Breast epithelium (tissue), 4 donors: Measurements from ENCODE around the gene ABCA1. TPM values are rescaled to one million over a fixed set of nuclear protein-coding genes. Genes with fewer than 3 reads are reported as not detected.
"Not testable (repeated sequence)": the region's sequence is repeated elsewhere in the genome, so short reads cannot be mapped to it uniquely, and the experiment has no call there.

Experiments
- DNase-seq, 2 donors: peaks; one replicate each; pipeline ENCODE4 v3.0.0-alpha.2; 2019; ENCODE audit warnings: low spot score in 2 of 2
- H3K27ac ChIP-seq, 2 donors: fragments of 200-600 bp; sonication (generic) in 1 of 2; one replicate each; pipeline ENCODE4 v1.5.1; 2016 to 2019; ENCODE audit warnings: mild to moderate bottlenecking in 1 of 2
- H3K27me3 ChIP-seq, 2 donors: fragments of 200-600 bp; sonication (generic) in 1 of 2; one replicate each; pipeline versions ENCODE4 v1.5.1 to v1.6.0; 2017 to 2019; ENCODE audit warnings: control low read depth in 1 of 2, mild to moderate bottlenecking in 1 of 2
- H3K36me3 ChIP-seq: fragments of 200-600 bp; one replicate; pipeline ENCODE4 v1.5.1; 2019
- H3K4me1 ChIP-seq, 2 donors: fragments of 200-600 bp; sonication (generic); one replicate each; pipeline ENCODE4 v1.5.1; 2016 to 2019; ENCODE audit warnings: control low read depth in 1 of 2
- H3K4me3 ChIP-seq, 3 donors: fragments of 200-600 bp; sonication (generic); 1 replicate in 2 of 3; 2 replicates in 1 of 3; pipeline ENCODE4 v1.5.1; 2016 to 2019; ENCODE audit warnings: mild to moderate bottlenecking in 3 of 3, moderate library complexity in 2 of 3
- H3K9me3 ChIP-seq, 2 donors: fragments of 200-600 bp; sonication (generic) in 1 of 2; one replicate each; pipeline ENCODE4 v1.5.1; 2016 to 2019; ENCODE audit warnings: control low read depth in 1 of 2
- CTCF ChIP-seq, 3 donors: fragments of 450-650 bp; IDR thresholded peaks; one replicate each; pipeline ENCODE4 v1.5.1; 2016 to 2017; ENCODE audit warnings: antibody characterized with exemption in 3 of 3, mild to moderate bottlenecking in 3 of 3, moderate library complexity in 3 of 3
- POLR2A ChIP-seq: fragments of 450-650 bp; IDR thresholded peaks from one replicate; pipeline ENCODE4 v1.6.1; 2016; ENCODE audit warnings: antibody characterized with exemption, mild to moderate bottlenecking, moderate library complexity
- POLR2AphosphoS5 ChIP-seq, 3 donors: sonication (generic); formaldehyde crosslinking; IDR thresholded peaks; one replicate each; pipeline ENCODE4 v1.6.1; 2017; ENCODE audit warnings: antibody characterized with exemption in 3 of 3
- intact Hi-C: fragments of 100-400 bp; cut with DNase I; formaldehyde crosslinking; loops from one replicate; pipeline ENCODE4 v1.15.1; 2023; ENCODE audit warnings: low total_unique reads
- total RNA-seq, 3 donors: library from RNA; depleted of rRNA; stranded (reverse); fragments of >200 nt; gene quantifications; one replicate each; pipeline ENCODE4 v1.1.0, GENCODE V29; 2016

ABCA1 gene
- total RNA-seq, 3 donors from 2014 or later: 57.0 to 100 (median 67.8) TPM

GRCh38 chr9:104905153-104905901 is 22.6 kb downstream of the ABCA1 start:
- no peak overlapping the region for H3K4me3 ChIP-seq
- intact Hi-C loops: no loop called here
- TF ChIP-seq CTCF (IDR thresholded peaks at IDR 0.05) (no peak), POLR2A (no peak), POLR2AphosphoS5 (IDR thresholded peaks at IDR 0.05) (no peak)
- peaks cover 5 to 26% of the 10 kb centered on the region in 2 donors for H3K4me1 ChIP-seq
- H3K36me3 ChIP-seq: no peaks in the 10 kb centered on the region
- no peaks in the 10 kb centered on the region for H3K9me3 ChIP-seq
- DNase-seq: no peak
- peak overlapping the region; percentile 41 to 81 for H3K27ac ChIP-seq
- no peaks in the 10 kb centered on the region for H3K27me3 ChIP-seq

DNA sequence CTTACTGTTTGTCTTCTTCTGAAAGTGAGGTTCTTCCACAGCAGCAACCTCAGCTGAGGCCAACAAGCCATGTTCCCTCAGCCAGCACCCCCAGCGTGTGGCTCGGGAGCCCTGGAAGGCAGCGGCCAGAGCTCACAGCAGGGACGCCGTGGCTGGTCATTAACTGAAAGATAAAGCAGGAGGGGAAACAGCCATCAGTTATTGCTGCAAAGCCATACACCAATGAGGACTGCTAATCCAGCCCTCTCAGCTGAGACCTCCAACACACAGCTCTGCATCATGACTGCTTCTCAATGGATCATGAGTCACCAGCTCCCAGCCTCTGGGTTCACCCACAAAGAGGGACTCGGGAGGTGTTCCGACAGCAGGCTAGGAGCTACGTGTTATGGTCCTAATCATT is 24.3 kb downstream of the ABCA1 start:
- TF ChIP-seq POLR2AphosphoS5 (IDR thresholded peaks at IDR 0.05) (no peak), CTCF (IDR thresholded peaks at IDR 0.05) (no peak), POLR2A (no peak)
- Histone ChIP-seq H3K9me3 (no peaks in the 10 kb centered on the region), H3K4me1 (peaks cover 5 to 18% of the 10 kb centered on the region in 2 donors), H3K4me3 (no peak overlapping the region), H3K27me3 (no peaks in the 10 kb centered on the region), H3K36me3 (no peaks in the 10 kb centered on the region), H3K27ac (peak overlapping the region in 1 of 2 donors; percentile 27)
- intact Hi-C loops: no loop called here
- no peak for DNase-seq

- no peak for DNase-seq
- no peaks in the 10 kb centered on the region for H3K27me3 ChIP-seq
- peaks cover 0 to 2% of the 10 kb centered on the region in 2 donors for H3K4me1 ChIP-seq
- H3K27ac ChIP-seq: no peak overlapping the region
- H3K9me3 ChIP-seq: no peaks in the 10 kb centered on the region
- intact Hi-C loops: no loop called here
- no peak overlapping the region for H3K4me3 ChIP-seq
- H3K36me3 ChIP-seq: no peaks in the 10 kb centered on the region
- TF ChIP-seq POLR2AphosphoS5 (IDR thresholded peaks at IDR 0.05): no peak
Observed at GRCh38 chr9:104900871-104901270, 27.1 kb downstream of the ABCA1 start.

DNA sequence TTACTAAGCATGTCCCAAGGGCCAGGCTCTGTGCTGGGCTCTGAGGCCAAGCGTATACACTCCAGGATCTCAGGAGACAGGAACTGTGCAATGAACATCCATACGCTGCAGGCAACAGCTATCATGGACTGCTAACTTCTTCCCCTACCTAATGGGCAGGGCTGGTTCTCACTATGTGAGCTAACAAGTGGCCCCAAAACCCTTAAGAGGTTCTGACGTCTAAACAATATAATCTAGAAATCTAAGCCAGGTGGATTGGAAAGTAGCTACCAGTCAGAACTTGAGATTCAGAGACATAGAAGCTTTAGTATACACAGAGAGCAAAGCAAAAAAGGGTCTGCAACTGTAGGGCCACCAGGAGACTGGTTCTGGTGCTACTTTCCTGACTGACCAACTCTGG is 27.6 kb downstream of the ABCA1 start:
- intact Hi-C loops: no loop called here
- TF ChIP-seq POLR2A (no peak), POLR2AphosphoS5 (IDR thresholded peaks at IDR 0.05) (no peak), CTCF (IDR thresholded peaks at IDR 0.05) (no peak)
- H3K27ac ChIP-seq: no peak overlapping the region
- H3K4me3 ChIP-seq: no peak overlapping the region
- no peaks in the 10 kb centered on the region for H3K27me3 ChIP-seq
- H3K36me3 ChIP-seq: no peaks in the 10 kb centered on the region
- no peaks in the 10 kb centered on the region for H3K4me1 ChIP-seq
- DNase-seq: no peak
- H3K9me3 ChIP-seq: no peaks in the 10 kb centered on the region

DNA sequence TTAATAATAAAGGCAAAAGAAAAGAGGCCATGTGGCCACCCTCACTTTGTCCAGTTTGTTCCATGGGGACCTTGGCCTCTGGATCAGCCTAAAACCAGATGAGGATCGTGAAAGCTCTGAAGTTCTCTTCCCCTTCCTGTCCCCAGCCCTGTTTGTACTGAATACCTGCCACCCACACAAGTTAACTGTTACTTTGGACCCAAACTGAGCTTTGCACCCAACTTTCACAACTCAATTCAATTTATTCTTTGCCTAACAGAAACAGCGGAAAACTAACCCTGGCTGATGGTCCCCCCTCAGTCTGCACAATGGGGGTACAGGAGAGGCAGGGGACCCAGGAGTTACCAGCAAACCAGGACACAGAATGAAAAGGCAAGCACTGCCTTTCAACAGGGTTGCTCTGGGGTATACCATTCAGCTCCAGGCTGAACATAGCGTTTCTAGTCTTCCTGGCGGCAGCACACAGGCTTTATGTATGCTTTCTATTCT is 28.2 kb downstream of the ABCA1 start:
- no peak for TF ChIP-seq POLR2A
- DNase-seq: no peak
- Histone ChIP-seq H3K9me3 (no peaks in the 10 kb centered on the region), H3K4me1 (no peaks in the 10 kb centered on the region), H3K27ac (no peak overlapping the region), H3K4me3 (no peak overlapping the region), H3K27me3 (no peaks in the 10 kb centered on the region), H3K36me3 (no peaks in the 10 kb centered on the region)
- intact Hi-C loops: no loop called here

DNA sequence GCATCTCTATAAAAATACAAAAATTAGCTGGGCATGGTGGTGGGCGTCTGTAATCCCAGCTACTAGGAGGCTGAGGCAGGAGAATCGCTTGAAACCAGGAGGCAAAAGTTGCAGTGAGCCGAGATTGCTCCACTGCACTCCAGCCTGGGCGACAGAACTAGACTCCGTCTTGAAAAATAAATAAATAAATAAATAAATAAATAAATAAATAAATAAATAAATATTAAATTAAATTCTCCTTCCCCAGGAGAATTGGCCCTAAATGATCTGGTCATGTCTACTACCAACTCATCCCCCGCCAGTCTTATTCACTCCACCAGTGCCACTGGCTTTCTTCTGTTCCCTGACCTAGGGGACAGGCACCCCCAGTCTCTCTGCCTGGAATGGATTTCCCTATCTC is 29.6 kb downstream of the ABCA1 start:
- H3K27me3 ChIP-seq, H3K4me1 ChIP-seq, H3K4me3 ChIP-seq, intact Hi-C loops, DNase-seq, H3K9me3 ChIP-seq, H3K27ac ChIP-seq, H3K36me3 ChIP-seq: not testable (repeated sequence)
